Fibroblast of the conjunctiva (primary cell): ENCODE measurements around the gene ZMYM4.
"Not testable (repeated sequence)": the region's sequence is repeated elsewhere in the genome, so short reads cannot be mapped to it uniquely, and the experiment has no call there.

ENCODE experiments used
- DNase-seq: peaks from one replicate; pipeline ENCODE4 v3.0.0-alpha.2; 2010; ENCODE audit warnings: low read depth

ZMYM4 gene

GRCh38 chr1:35326246-35326866 is 57.8 kb downstream of the ZMYM4 start:
- DNase-seq, result no peak

- DNase-seq, result not testable (repeated sequence)
Observed at GRCh38 chr1:35331618-35332017, 63.1 kb downstream of the ZMYM4 start.

GRCh38 chr1:35334485-35334884 is 66.0 kb downstream of the ZMYM4 start:
- DNase-seq, result no peak

- no peak for DNase-seq
Observed at GRCh38 chr1:35340519-35340918, 72.0 kb downstream of the ZMYM4 start.

- DNase-seq, result no peak
Observed at GRCh38 chr1:35345439-35345981, 77.0 kb downstream of the ZMYM4 start.

GRCh38 chr1:35350872-35351271 is 82.4 kb downstream of the ZMYM4 start:
- DNase-seq, result no peak

- no peak for DNase-seq
Observed at GRCh38 chr1:35359995-35360394, 91.5 kb downstream of the ZMYM4 start.

- DNase-seq, result no peak
Observed at GRCh38 chr1:35361638-35362037, 93.1 kb downstream of the ZMYM4 start.

GRCh38 chr1:35364741-35365140 is 96.2 kb downstream of the ZMYM4 start:
- no peak for DNase-seq

- DNase-seq, result no peak
Observed at GRCh38 chr1:35367914-35368313, 99.4 kb downstream of the ZMYM4 start.

- DNase-seq, result peak; percentile 56
Observed at GRCh38 chr1:35369922-35370671, 101.6 kb downstream of the ZMYM4 start.

- no peak for DNase-seq
Observed at GRCh38 chr1:35371506-35371905, 103.0 kb downstream of the ZMYM4 start.

- DNase-seq, result no peak
Observed at GRCh38 chr1:35377555-35377954, 109.0 kb downstream of the ZMYM4 start.

GRCh38 chr1:35379317-35380000 is 111.0 kb downstream of the ZMYM4 start:
- no peak for DNase-seq

GRCh38 chr1:35380111-35380510 is 111.6 kb downstream of the ZMYM4 start:
- not testable (repeated sequence) for DNase-seq

GRCh38 chr1:35382107-35382506 is 113.6 kb downstream of the ZMYM4 start:
- DNase-seq, result no peak

- no peak for DNase-seq
Observed at GRCh38 chr1:35386290-35386689, 117.8 kb downstream of the ZMYM4 start.

GRCh38 chr1:35386959-35387358 is 118.5 kb downstream of the ZMYM4 start:
- DNase-seq, result no peak

- DNase-seq, result no peak
Observed at GRCh38 chr1:35390600-35391494, 122.3 kb downstream of the ZMYM4 start.

- no peak for DNase-seq
Observed at GRCh38 chr1:35394386-35394785, 125.9 kb downstream of the ZMYM4 start.

- DNase-seq, result no peak
Observed at GRCh38 chr1:35398739-35399138, 130.2 kb downstream of the ZMYM4 start.

- no peak for DNase-seq
Observed at GRCh38 chr1:35401049-35401448, 132.5 kb downstream of the ZMYM4 start.
